Neural progenitor cell (in vitro differentiated cells): ENCODE results near the gene AK8. TPM values are rescaled to one million over a fixed set of nuclear protein-coding genes. Genes with fewer than 3 reads are reported as not detected.

Source experiments
- DNase-seq: peaks from one replicate; pipeline ENCODE4 v3.0.0-alpha.2; 2016; ENCODE audit warnings: low spot score
- H2AFZ ChIP-seq: fragments of 200-600 bp; sonication (generic); replicated peaks from 2 replicates; pipeline ENCODE4 v1.6.1; 2016; ENCODE audit warnings: antibody characterized with exemption
- H3F3A ChIP-seq: fragments of 200-600 bp; sonication (generic); 2 replicates; pipeline ENCODE4 v1.6.1; 2016; ENCODE audit warnings: antibody characterized with exemption, low read depth
- H3K27ac ChIP-seq: fragments of 200-600 bp; sonication (generic); 2 replicates; pipeline ENCODE4 v1.5.1; 2016; ENCODE audit warnings: mild to moderate bottlenecking
- H3K27me3 ChIP-seq: fragments of 200-600 bp; sonication (generic); 2 replicates; pipeline ENCODE4 v1.6.1; 2016; ENCODE audit warnings: mild to moderate bottlenecking, moderate library complexity
- H3K36me3 ChIP-seq: fragments of 200-600 bp; sonication (generic); 2 replicates; pipeline ENCODE4 v1.5.1; 2016
- H3K4me1 ChIP-seq: fragments of 200-600 bp; sonication (generic); 2 replicates; pipeline ENCODE4 v1.6.1; 2016; ENCODE audit warnings: mixed run types
- H3K4me2 ChIP-seq: fragments of 200-600 bp; sonication (generic); 2 replicates; pipeline ENCODE4 v1.6.1; 2016
- H3K4me3 ChIP-seq: fragments of 200-600 bp; sonication (generic); 2 replicates; pipeline ENCODE4 v1.5.1; 2016
- H3K79me2 ChIP-seq: fragments of 200-600 bp; sonication (generic); 2 replicates; pipeline ENCODE4 v1.6.1; 2016; ENCODE audit warnings: low read depth
- H3K9ac ChIP-seq: fragments of 200-600 bp; sonication (generic); 2 replicates; pipeline ENCODE4 v1.6.1; 2016
- H3K9me3 ChIP-seq: fragments of 200-600 bp; sonication (generic); 2 replicates; pipeline ENCODE4 v1.5.1; 2016; ENCODE audit warnings: low read depth
- H4K20me1 ChIP-seq: fragments of 200-600 bp; sonication (generic); 2 replicates; pipeline ENCODE4 v1.6.1; 2016; ENCODE audit warnings: low read depth
- H3K27ac Mint-ChIP-seq: 3 replicates; pipeline ENCODE4 v1.8.0; 2021; ENCODE audit warnings: mixed read lengths
- H3K27me3 Mint-ChIP-seq: 2 replicates; pipeline ENCODE4 v1.8.0; 2022; ENCODE audit warnings: low read depth, mild to moderate bottlenecking, inconsistent platforms, moderate library complexity, mixed read lengths; ENCODE audit not compliant: insufficient read depth
- H3K36me3 Mint-ChIP-seq: 3 replicates; pipeline ENCODE4 v1.8.0; 2021; ENCODE audit warnings: mixed read lengths
- H3K4me1 Mint-ChIP-seq: 3 replicates; pipeline ENCODE4 v1.8.0; 2021; ENCODE audit warnings: mixed read lengths
- H3K4me3 Mint-ChIP-seq: 3 replicates; pipeline ENCODE4 v1.8.0; 2021; ENCODE audit warnings: mild to moderate bottlenecking, moderate library complexity, mixed read lengths
- H3K9me3 Mint-ChIP-seq: 3 replicates; pipeline ENCODE4 v1.8.0; 2020; ENCODE audit warnings: mixed read lengths
- CTCF ChIP-seq: fragments of 200-600 bp; sonication (generic); IDR thresholded peaks from 2 replicates; pipeline ENCODE4 v1.5.1; 2017; ENCODE audit warnings: antibody characterized with exemption, mild to moderate bottlenecking
- EZH2 ChIP-seq: fragments of 200-600 bp; sonication (generic); IDR thresholded peaks from 2 replicates; pipeline ENCODE4 v1.6.1; 2017; ENCODE audit warnings: antibody characterized with exemption, mild to moderate bottlenecking, moderate library complexity
- EZH2phosphoT487 ChIP-seq: fragments of 200-600 bp; sonication (generic); IDR thresholded peaks from 2 replicates; pipeline ENCODE4 v1.6.1; 2017; ENCODE audit warnings: antibody characterized with exemption
- total RNA-seq: library from RNA; depleted of rRNA; stranded (reverse); fragments of >200 nt; gene quantifications from 2 replicates; pipeline ENCODE4 v1.2.3, GENCODE V29; 2015; ENCODE audit warnings: low replicate concordance

Gene AK8
- total RNA-seq, 1 donor from 2014 or later, result 0.43 TPM

DNA sequence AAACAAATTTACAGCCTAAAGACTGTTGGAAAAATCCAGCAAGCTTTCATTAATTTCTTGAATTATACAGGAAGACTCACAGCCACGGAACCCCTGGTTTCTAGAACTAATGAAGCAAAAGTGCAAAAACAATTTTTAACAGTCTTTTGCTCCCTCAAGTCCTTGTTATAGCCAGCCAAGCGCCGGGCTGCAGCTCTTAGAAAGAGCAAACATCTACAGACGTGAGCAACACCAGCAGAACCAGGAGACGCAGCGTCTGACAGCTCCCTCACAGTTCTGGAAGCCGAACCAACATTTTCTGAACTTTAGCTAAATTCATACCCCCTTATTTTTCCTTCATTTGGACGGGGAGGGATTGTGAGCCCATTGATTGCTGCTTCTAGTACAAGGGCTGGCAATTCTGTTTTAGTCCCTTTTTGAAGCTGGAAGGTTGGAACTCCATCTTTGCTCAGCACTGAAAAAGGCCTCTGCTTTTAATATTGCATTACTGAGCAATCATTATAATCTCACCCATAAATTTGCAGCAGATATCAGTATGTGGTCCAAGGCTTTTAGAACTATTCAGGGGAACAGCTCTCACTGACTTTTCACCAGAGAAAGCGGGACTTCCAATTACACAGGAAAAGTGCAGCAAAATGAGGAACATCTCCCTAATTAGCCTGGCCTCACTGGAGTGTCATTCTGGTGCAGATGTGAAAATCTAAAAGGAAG lies 45.8 kb downstream of the AK8 start:
- H3K4me3 Mint-ChIP-seq, result no peak overlapping the region
- no peak overlapping the region for H3K9ac ChIP-seq
- no peaks in the 10 kb centered on the region for H3F3A ChIP-seq
- H3K4me1 Mint-ChIP-seq, result peaks cover 26% of the 10 kb centered on the region
- H3K4me1 ChIP-seq, result peaks cover 7% of the 10 kb centered on the region
- no peak overlapping the region for H2AFZ ChIP-seq
- no peak overlapping the region for H3K27ac Mint-ChIP-seq
- no peaks in the 10 kb centered on the region for H3K79me2 ChIP-seq
- no peaks in the 10 kb centered on the region for H3K9me3 Mint-ChIP-seq
- peaks cover 8% of the 10 kb centered on the region for H3K27me3 Mint-ChIP-seq
- no peaks in the 10 kb centered on the region for H3K36me3 ChIP-seq
- H3K36me3 Mint-ChIP-seq, result no peaks in the 10 kb centered on the region
- no peaks in the 10 kb centered on the region for H3K9me3 ChIP-seq
- no peaks in the 10 kb centered on the region for H3K27me3 ChIP-seq
- no peak overlapping the region for H3K27ac ChIP-seq
- no peak for TF ChIP-seq CTCF
- TF ChIP-seq EZH2, result no peak
- TF ChIP-seq EZH2phosphoT487, result no peak
- no peak overlapping the region for H3K4me3 ChIP-seq
- no peak for DNase-seq
- no peaks in the 10 kb centered on the region for H4K20me1 ChIP-seq
- no peak overlapping the region for H3K4me2 ChIP-seq

DNA sequence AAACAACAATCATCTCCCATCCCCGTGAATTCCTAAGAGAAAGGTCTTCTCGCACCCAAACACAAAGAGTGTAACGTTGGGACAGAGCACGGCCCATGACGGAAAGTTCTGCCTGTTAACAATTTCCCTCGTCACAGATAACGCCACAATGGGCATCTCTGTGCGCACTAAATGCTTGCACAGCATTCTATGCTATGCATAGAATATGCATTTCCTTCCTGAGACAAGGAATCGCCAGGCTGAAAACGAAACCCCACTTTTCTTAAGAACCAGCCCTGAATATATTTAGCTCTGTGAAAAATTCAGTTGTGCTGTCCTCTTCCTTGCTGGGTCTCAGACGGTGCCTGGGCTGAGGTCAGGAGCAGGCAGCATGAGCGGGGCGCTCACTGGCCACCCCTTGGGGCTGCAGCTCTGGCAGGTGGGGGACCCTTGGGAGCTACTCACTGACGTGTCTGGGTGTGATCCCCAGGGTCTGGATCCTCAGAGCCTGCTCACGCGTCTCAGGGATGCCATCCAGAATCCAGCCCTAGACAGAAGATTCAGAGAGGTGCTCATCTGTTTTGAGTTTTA lies 49.8 kb downstream of the AK8 start:
- no peak for TF ChIP-seq EZH2
- TF ChIP-seq EZH2phosphoT487, result no peak
- no peak for TF ChIP-seq CTCF
- H3K27ac ChIP-seq, result no peak overlapping the region
- H3K9ac ChIP-seq, result no peak overlapping the region
- Mint-ChIP-seq H3K27me3 (peaks cover 2% of the 10 kb centered on the region), H3K4me1 (peaks cover 12% of the 10 kb centered on the region), H3K9me3 (no peaks in the 10 kb centered on the region), H3K36me3 (no peaks in the 10 kb centered on the region), H3K27ac (no peak overlapping the region), H3K4me3 (no peak overlapping the region)
- H3K27me3 ChIP-seq, result no peaks in the 10 kb centered on the region
- no peak overlapping the region for H3K4me3 ChIP-seq
- no peaks in the 10 kb centered on the region for H3F3A ChIP-seq
- no peaks in the 10 kb centered on the region for H4K20me1 ChIP-seq
- H3K36me3 ChIP-seq, result no peaks in the 10 kb centered on the region
- no peak overlapping the region for H2AFZ ChIP-seq
- H3K4me1 ChIP-seq, result peaks cover under 1% of the 10 kb centered on the region
- DNase-seq, result no peak
- no peaks in the 10 kb centered on the region for H3K9me3 ChIP-seq
- no peaks in the 10 kb centered on the region for H3K79me2 ChIP-seq
- H3K4me2 ChIP-seq, result no peak overlapping the region

DNA sequence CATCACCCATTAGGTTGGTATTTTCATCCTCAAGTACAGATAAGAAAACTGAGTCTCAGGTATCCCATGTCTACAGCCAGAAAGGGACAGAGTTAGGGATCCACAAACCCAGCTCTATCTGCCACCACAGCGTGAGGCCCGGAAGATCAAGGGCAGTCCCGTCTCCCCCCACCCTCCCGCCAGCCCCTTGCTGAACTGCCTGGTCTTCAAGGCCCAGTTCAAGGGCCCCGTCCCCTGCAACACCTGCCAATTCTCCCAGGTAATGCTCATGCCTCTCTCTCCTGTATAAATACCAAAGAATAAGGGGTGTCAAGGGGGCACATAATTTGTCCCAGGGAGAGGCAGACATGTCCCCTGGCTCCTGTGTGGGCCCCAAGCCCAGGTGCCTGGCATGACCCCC lies 50.7 kb downstream of the AK8 start:
- Histone ChIP-seq H3K9ac (no peak overlapping the region), H4K20me1 (no peaks in the 10 kb centered on the region), H3F3A (no peaks in the 10 kb centered on the region), H3K4me1 (no peaks in the 10 kb centered on the region), H3K27ac (no peak overlapping the region), H3K79me2 (no peaks in the 10 kb centered on the region), H2AFZ (no peak overlapping the region), H3K36me3 (no peaks in the 10 kb centered on the region), H3K4me3 (no peak overlapping the region), H3K27me3 (no peaks in the 10 kb centered on the region), H3K4me2 (no peak overlapping the region), H3K9me3 (no peaks in the 10 kb centered on the region)
- H3K27me3 Mint-ChIP-seq, result peaks cover 4% of the 10 kb centered on the region
- H3K9me3 Mint-ChIP-seq, result no peaks in the 10 kb centered on the region
- H3K4me3 Mint-ChIP-seq, result no peak overlapping the region
- DNase-seq, result no peak
- H3K27ac Mint-ChIP-seq, result no peak overlapping the region
- TF ChIP-seq CTCF, result no peak
- TF ChIP-seq EZH2, result no peak
- TF ChIP-seq EZH2phosphoT487, result no peak
- H3K4me1 Mint-ChIP-seq, result peaks cover 4% of the 10 kb centered on the region
- no peaks in the 10 kb centered on the region for H3K36me3 Mint-ChIP-seq
